EL (cell line): ENCODE measurements around the gene KIF17.
"Not testable (repeated sequence)": the region's sequence is repeated elsewhere in the genome, so short reads cannot be mapped to it uniquely, and the experiment has no call there.

ENCODE experiments used
- DNase-seq: peaks from one replicate; pipeline ENCODE4 v3.0.0-alpha.2; 2016

KIF17 gene

GRCh38 chr1:20685099-20685662 lies 32.6 kb downstream of the KIF17 start:
- no peak for DNase-seq

DNA sequence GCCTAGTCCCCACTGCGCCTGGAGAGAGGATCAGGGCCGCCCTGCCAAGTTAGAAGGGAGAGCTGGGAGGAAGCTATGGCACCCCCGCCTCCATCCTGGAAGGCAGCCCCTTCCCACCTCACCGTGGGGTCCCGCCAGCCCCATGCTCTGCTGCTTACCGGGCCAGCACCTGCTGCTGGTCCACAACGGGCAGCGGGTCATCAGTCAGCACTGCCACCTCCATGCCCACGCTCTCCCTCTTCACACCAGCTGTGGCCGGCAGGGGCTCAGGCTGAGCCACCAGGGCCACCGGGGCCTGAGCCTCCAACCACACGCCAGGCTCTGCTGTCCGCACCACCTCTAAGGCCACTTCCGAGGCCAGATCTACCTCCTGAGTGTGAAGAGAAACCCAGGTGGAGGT lies 33.2 kb downstream of the KIF17 start:
- DNase-seq: no peak

- no peak for DNase-seq
Measured at GRCh38 chr1:20684050-20684620, 33.7 kb downstream of the KIF17 start.

DNA sequence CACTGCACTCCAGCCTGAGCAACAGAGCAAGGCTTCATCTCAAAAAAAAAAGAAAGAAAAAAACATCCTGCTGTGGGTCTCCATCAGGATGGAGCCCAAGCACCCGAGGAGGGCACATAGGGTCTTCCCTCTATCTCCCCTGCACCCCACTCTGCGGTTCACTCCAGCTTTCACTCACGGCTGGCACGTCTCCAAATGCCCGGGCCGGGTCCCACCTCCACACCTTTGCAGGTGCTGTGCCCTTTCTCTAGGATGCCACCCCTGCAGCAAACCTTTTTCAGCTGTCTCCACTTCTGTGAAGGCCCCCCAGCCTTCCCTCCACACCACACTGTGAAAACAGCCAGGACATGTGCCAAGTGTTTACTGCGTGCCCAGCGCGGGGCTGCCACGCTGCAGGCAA lies 34.2 kb downstream of the KIF17 start:
- DNase-seq: no peak

DNA sequence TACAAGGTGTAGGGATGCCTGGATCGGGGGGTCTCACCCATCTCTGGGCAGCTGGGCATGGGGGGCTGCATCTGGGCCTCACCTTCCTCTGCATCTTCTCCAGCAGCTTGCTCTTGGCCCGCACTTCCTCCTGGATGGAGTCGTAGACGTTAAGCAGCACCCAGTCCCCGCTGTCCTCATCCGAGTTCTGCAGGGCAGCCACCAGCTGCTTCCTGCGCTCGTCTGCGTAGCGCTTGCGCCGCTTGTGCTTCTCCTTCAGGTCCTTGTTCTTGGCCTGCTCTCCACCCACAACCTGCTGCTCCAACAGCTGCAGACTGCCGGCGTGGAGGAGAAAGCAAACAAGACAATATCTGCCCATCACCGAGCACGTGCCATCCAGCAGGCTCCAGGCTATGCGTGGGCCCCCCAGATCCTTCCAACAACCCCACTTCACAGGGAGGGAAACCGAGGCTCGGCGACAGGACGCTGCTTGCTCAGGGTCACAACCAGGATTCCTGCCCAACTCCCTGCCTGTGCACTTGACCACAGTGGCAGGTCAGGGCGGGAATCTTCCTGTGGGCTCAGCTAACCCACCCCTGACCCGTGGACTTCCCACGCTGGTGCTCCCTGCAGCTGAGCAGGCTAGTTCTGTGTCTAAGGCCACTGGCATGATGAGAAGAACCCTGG lies 35.1 kb downstream of the KIF17 start:
- no peak for DNase-seq

DNA sequence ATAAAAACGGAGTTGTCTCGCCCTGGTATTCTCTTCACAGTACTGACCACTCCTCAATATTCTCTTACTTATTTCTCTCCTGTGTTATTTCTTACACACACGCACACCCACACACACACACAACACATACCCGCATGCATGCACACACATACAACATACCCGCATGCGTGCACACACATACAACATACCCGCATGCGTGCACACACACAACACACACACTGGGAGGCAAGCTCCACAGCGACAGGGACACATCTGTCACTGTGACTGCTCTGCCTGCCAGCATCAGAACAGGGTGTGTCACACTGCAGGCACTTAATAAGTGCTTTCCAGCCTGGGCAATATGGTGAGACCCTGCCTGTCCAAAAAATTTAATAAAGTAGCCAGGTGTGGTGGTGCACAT lies 35.8 kb downstream of the KIF17 start:
- DNase-seq: no peak

DNA sequence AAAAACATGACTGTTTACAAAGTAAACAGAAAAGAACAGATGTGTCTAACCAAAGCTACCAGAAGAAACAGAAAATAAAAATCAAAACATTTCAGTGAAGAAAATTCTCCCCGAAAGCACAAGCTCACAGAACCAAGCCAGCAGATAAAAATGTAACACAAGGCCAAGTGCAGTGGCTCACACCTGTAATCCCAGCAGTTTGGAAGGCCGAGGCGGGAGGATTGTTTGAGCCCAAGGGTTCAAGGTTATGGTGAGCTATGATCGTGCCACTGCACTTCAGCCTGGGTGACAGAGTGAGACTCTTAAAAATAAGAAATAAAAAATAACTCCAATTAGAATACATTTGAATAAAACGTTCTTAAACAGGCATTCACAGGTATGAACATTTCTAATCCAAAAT lies 37.5 kb downstream of the KIF17 start:
- DNase-seq: no peak

DNA sequence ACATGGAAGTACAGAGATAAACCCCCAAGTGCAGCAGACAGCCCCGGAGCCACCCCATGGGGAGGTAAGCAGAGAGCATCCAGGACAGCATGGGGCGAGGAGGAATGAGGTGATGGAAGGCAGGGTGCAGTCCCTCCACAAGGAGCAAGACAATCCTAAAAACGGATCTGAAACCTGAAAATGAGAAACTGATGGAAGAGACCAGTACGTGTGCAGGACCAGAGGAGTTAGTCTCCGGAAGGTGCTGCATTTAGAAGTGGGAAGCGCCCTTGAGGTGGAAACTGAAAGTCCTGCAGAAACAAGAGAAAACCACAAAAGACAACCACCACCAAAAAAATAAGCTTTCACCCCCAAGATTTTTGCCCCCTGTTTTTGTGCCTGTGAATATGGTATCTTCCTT lies 39.2 kb downstream of the KIF17 start:
- no peak for DNase-seq

GRCh38 chr1:20673626-20674025 lies 44.2 kb downstream of the KIF17 start:
- not testable (repeated sequence) for DNase-seq

DNA sequence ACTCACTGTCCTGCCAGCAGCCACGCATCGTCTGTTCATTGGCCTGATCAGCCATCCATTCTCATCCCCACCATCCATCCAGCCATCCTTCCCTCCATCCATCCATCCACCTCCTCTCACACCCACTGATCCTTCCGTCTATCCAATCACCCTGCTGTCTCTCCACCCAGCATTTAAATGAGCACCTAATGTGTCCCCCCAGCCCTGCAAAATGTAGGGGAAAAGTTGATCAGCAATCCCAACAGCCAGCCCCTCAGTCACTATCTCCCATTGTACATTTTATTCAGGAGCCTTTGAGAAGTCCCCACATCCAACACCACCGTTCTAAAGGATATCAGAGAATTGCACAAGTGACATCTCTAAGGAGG lies 45.6 kb downstream of the KIF17 start:
- no peak for DNase-seq

- DNase-seq: no peak
Measured at GRCh38 chr1:20670936-20671335, 46.9 kb downstream of the KIF17 start.

DNA sequence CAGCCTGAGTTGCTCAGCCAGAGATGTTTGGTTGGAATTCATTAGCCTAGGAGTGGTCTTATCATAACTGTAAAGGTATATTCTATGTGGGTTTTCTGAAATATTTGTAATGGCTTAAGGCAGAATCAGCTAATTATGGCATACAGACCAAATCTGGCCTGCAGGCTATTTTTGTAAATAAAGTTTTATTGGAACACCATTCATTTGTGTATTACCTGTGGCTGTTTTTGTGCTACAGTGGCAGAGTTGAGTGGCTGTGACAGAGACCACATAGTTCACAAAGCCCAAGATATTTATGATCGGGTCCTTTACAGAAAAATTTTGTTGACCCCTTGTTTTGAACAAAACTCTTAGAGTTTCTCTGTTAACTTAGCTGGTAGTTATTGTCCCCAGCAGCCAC lies 49.2 kb downstream of the KIF17 start:
- DNase-seq: no peak

DNA sequence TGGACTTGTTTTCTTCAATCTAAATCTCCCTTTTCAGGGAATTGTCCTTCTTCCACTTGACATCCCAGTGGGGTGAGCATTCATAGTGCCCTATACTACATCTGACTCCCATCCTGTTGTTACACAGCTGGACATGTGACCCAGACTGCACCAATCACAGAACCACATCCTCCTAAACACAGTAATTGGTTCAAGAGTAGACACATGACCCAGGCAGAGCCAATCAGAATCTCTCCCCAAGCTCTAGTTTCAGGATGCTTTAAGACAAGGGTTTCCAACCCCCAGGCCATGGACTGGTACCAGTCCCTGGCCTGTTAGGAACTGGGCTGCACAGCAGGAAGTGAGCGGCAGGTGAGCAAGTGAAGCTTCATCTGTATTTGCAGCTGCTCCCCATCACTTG lies 51.0 kb downstream of the KIF17 start:
- peak; percentile 36 for DNase-seq

GRCh38 chr1:20666146-20666545 lies 51.7 kb downstream of the KIF17 start:
- DNase-seq: no peak

GRCh38 chr1:20665726-20666125 lies 52.1 kb downstream of the KIF17 start:
- no peak for DNase-seq

DNA sequence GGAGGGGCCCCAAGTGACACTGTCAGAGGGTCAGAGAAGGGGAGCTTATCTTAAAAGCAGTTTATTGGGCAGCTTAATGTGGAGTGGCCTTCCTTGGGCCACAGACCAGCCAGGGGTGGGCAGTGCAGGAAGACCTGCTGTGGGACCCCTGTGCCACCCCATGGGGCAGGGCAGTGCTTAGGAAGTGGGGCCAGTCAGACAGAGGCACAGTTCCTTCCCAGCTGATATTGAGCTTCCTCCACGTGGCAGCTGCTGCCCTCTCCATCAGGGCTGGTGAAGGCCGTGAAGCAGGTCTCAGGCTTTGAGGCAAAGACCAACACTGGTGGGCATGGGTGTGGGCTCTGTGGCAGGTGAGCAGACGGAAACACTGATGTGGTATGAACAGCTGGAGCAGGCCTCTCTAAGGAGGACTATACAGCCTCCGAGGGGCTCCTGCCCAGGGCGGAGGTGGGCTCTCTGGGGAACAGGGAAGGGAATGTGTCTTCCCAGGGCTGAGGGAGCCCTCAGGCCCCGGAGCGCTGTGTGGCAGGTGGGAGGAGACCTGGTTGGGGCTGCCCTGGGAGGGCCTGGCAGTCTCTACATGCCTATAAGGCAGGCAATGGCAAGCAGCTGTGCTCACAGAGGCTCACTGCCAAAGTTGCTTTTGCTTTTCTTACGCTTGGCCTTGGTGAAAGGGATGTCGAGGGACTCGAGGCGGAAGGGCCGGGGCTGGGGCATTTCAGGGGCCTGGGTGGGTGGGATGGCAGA lies 53.7 kb downstream of the KIF17 start:
- DNase-seq: no peak

GRCh38 chr1:20663365-20663764 lies 54.4 kb downstream of the KIF17 start:
- DNase-seq: no peak

DNA sequence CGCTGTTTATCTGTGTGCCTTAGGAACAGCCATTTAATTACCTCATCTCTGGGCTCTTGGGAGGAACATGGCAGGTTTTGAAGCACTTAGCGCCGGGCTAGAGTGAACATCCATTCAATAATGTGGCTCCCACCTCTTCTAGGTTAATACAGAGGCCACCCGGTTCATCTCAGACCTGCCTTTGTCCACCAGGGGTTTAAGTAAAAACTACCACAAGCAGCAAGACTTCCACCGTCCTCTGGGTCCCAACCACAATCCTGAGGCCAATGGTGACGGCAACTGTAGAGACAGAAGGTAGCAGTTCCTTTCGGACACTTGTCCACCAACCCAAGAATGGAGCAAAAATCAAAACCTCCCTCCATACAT lies 55.7 kb downstream of the KIF17 start:
- DNase-seq: no peak

DNA sequence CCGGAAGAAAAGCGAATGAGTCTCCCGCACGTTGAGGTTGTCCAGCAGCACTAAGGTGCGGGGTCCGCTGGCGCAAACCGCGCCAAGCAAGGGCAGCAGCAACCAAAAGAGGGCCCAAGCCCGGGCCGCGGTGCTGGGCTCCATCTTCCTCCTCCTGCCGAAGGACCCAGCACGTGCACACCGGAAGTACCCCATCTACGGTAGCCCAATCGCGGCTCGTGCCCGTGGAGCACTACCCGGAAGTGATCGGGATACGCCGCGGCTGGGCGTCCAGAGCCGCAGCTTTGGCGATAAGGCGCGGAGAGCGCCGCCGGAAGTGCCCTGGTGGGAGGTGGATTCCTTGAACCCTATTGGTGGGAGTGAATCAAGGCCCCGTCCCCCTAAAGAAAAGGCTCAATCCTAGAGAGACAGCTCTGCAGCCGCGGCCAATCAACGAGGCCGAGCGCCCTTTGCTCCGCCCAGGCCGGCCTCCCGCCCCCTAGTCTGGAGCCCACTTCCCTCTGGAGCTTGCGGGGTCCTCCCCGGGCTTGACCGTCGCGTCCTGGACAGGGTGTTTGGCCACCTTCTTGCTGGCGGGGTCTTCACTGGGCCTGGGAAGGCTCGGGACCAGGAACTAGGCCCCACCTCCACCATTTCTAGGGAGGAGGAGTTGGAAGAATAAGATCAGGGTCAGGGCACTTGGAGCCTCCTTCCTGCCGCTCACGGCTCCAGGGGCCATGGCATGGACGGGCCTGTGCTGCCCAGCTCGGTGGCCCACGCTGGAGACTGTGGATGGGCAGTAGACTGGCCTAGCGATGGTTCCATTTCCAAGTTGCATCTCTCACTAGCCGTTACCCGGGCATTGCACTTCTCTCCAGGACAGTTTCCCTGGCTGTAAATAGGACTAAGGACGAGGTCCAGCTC lies 56.3 kb downstream of the KIF17 start, which contains the start of gene DDOST:
DDOST (minus strand) TSS at position 163 of the 903 bp plus-strand sequence; CDS start at position 144, 19 bp downstream.
- peak; percentile 99 for DNase-seq

GRCh38 chr1:20660847-20661206 lies 57.0 kb downstream of the KIF17 start:
- DNase-seq: no peak

- DNase-seq: no peak
Measured at GRCh38 chr1:20660363-20660762, 57.4 kb downstream of the KIF17 start.

DNA sequence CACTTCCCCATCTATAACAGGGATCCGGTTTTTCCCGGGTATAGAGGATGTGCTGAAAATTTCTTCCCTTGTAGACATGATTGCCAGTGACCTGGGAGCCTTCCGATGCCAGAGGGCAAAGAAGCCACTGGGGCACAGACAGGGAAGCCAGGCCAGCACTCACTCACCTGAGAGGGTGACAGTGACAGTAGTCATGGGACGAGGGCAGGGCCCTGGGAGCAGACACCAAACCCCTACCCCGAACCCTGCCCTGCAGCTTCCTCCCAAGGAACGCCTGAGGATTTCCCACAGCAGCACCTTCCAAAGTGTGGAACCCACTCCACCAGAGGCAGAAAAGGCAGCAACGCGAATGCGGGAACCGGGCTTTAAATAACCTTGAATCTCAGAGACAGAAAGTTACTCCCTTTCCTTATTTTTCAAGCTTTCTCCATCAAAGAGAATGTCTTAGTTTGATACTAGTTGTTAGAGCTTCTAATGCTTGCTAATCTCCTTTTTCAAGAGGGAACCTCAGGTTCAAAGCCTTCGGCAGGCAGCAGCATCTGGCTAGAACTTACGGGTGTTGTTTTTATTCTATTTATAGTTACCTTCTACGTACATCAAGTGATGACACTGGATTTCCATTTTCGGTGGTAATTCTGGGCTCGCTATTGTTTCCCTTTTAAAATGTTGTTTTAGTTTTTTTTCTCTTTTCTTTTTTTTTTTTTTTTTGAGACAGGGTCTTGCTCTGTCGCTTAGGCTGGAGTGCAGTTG lies 59.5 kb downstream of the KIF17 start:
- no peak for DNase-seq
